K562 (cell line): ENCODE measurements around the gene TSPAN16. TPM values are rescaled to one million over a fixed set of nuclear protein-coding genes. Genes with fewer than 3 reads are reported as not detected.
A peak's percentile ranks its signal among the peaks of the same experiment; 100 is the strongest.

ENCODE experiments used
- BCLAF1 ChIP-seq, 2 experiments: fragments of 450-650 bp in 1 of 2; IDR thresholded peaks; 2 replicates each; pipeline ENCODE4 v1.6.1; 2011 to 2017; ENCODE audit warnings: low read depth in 2 of 2, antibody characterized with exemption in 1 of 2, borderline replicate concordance in 1 of 2, low read length in 1 of 2, mild to moderate bottlenecking in 1 of 2, mixed read lengths in 1 of 2; ENCODE audit not compliant: control insufficient read depth in 1 of 2
- BHLHE40 ChIP-seq: IDR thresholded peaks from 2 replicates; pipeline ENCODE4 v1.6.1; 2011; ENCODE audit warnings: low read length, improper control_type of control experiment
- BRD9 ChIP-seq: fragments of 450-650 bp; IDR thresholded peaks from 2 replicates; pipeline ENCODE4 v1.6.1; 2018; ENCODE audit warnings: low read depth; ENCODE audit not compliant: partially characterized antibody
- CBFA2T3 ChIP-seq: fragments of 450-650 bp; IDR thresholded peaks from 2 replicates; pipeline ENCODE4 v1.6.1; 2017
- CCNT2 ChIP-seq: IDR thresholded peaks from 2 replicates; pipeline ENCODE4 v1.6.1; 2011; ENCODE audit warnings: borderline replicate concordance, low read depth, mild to moderate bottlenecking, moderate library complexity, mixed read lengths, low read length; ENCODE audit not compliant: insufficient read length; ENCODE audit errors: extremely low read depth
- CXXC5 ChIP-seq: fragments of 250-450 bp; sonication (Bioruptor Pico); IDR thresholded peaks from 2 replicates; pipeline ENCODE4 v1.8.0; 2022; ENCODE audit warnings: inconsistent platforms, mild to moderate bottlenecking, moderate library complexity
- ELK1 ChIP-seq: sonication (generic); formaldehyde crosslinking; IDR thresholded peaks from 2 replicates; pipeline ENCODE4 v1.8.1; 2022; ENCODE audit warnings: missing genetic modification reagents
- HDAC1 ChIP-seq, 2 experiments: fragments of 450-650 bp; IDR thresholded peaks; 2 replicates each; pipeline ENCODE4 v1.6.1; 2016 to 2017; ENCODE audit warnings: inconsistent platforms in 1 of 2, mild to moderate bottlenecking in 1 of 2, moderate library complexity in 1 of 2
- HINFP ChIP-seq: fragments of 450-650 bp; conservative IDR thresholded peaks from 2 replicates; pipeline ENCODE4 v1.6.1; 2016; ENCODE audit warnings: missing genetic modification characterization, low read depth, mild to moderate bottlenecking, control low read depth, missing compliant biosample characterization
- HNRNPUL1 ChIP-seq: fragments of 200-400 bp; formaldehyde crosslinking; IDR thresholded peaks from 2 replicates; pipeline ENCODE4 v1.6.1; 2017; ENCODE audit warnings: low read length
- KLF10 ChIP-seq: fragments of 250-450 bp; sonication (Bioruptor Pico); IDR thresholded peaks from 2 replicates; pipeline ENCODE4 v1.6.1; 2021; ENCODE audit warnings: matching md5 sums
- LARP7 ChIP-seq: fragments of 450-650 bp; IDR thresholded peaks from 2 replicates; pipeline ENCODE4 v1.6.1; 2016
- MAX ChIP-seq: sonication (generic); formaldehyde crosslinking; IDR thresholded peaks from 2 replicates; pipeline ENCODE4 v1.9.0; 2022; ENCODE audit warnings: mild to moderate bottlenecking, missing genetic modification reagents
- MTA1 ChIP-seq: fragments of 450-650 bp; IDR thresholded peaks from 2 replicates; pipeline ENCODE4 v1.6.1; 2017; ENCODE audit warnings: borderline replicate concordance
- SMC3 ChIP-seq: conservative IDR thresholded peaks from 2 replicates; pipeline ENCODE4 v1.6.1; 2011; ENCODE audit warnings: low read depth, low read length, improper control_type of control experiment; ENCODE audit not compliant: insufficient read depth
- ZBTB7A ChIP-seq: IDR thresholded peaks from 2 replicates; pipeline ENCODE4 v1.6.1; 2011; ENCODE audit warnings: low read depth, mild to moderate bottlenecking, low read length, moderate library complexity, borderline replicate concordance; ENCODE audit not compliant: control insufficient read depth
- ZNF134 ChIP-seq: fragments of 250-450 bp; sonication (Bioruptor Pico); conservative IDR thresholded peaks from 2 replicates; pipeline ENCODE4 v1.4.0; 2020
- ZNF444 ChIP-seq: fragments of 250-450 bp; sonication (Bioruptor Pico); IDR thresholded peaks from 2 replicates; pipeline ENCODE4 v1.4.0; 2020; ENCODE audit warnings: mild to moderate bottlenecking, moderate library complexity
- ZNF695 ChIP-seq: fragments of 450-650 bp; formaldehyde crosslinking; IDR thresholded peaks from 2 replicates; pipeline ENCODE4 v1.4.0; 2020; ENCODE audit warnings: mild to moderate bottlenecking, moderate library complexity
- polyA plus RNA-seq, 8 experiments: library from polyadenylated mRNA; depleted of rRNA in 4 of 8; stranded (reverse) in 5 of 8; unstranded in 3 of 8; fragments of >200 nt; fragmentation: Nextera tagmentation in 2 of 8; fragmentation: Illumina TruSeq in 1 of 8; extraction: Ambion mirVana in 2 of 8; extraction: Trizol in 1 of 8; gene quantifications; 2 replicates each; pipeline versions ENCODE4 v1.2.1 to v1.2.3, GENCODE V29; 2011 to 2014; ENCODE audit warnings: inconsistent platforms in 1 of 8, missing spikeins in 1 of 8
- total RNA-seq, 7 experiments: library from RNA; depleted of rRNA in 6 of 7; stranded (reverse); fragments of >200 nt in 6 of 7; fragmentation: Illumina TruSeq in 2 of 7; extraction: Trizol in 2 of 7; gene quantifications; 2 replicates each; pipeline versions ENCODE4 v1.2.1 to v1.2.3, GENCODE V29; 2011 to 2021; ENCODE audit warnings: low replicate concordance in 1 of 7
- TF ChIP-seq, protein P1 (sequence below), 2 experiments: fragments of 250-450 bp in 1 of 2; fragments of 450-650 bp in 1 of 2; sonication (Bioruptor Pico) in 1 of 2; IDR thresholded peaks; 2 replicates each; pipeline versions ENCODE4 v1.6.1 to v1.8.0; 2016 to 2021; ENCODE audit warnings: mild to moderate bottlenecking in 2 of 2, moderate library complexity in 2 of 2, missing compliant biosample characterization in 1 of 2, missing genetic modification characterization in 1 of 2

TSPAN16 gene
- total and polyA plus RNA-seq, 9 of the 15 experiments (the other 6 are each of a cell fraction or from before 2014, with no cell fraction given), result not detected

- TF ChIP-seq MAX (CRISPR knock-in tag) (0 out of 2 replicates have a peak, but pooled peaks have one; percentile 11), BRD9 (no peak), ZNF134 (no peak), MTA1 (peak; percentile 30; the same call in 1 of the 2 replicates), CCNT2 (peak; percentile 20), ZNF444 (CRISPR knock-in tag) (no peak), HNRNPUL1 (no peak), HINFP (tag) (peak; percentile 66; the same call in 1 of the 2 replicates), CXXC5 (CRISPR knock-in tag) (peak; percentile 59), ELK1 (CRISPR knock-in tag) (no peak), BCLAF1 (IDR thresholded peaks at IDR 0.05; ENCODE audit: borderline replicate concordance in 1 of 2, control insufficient read depth in 1 of 2, low read depth in 2 of 2, low read length in 1 of 2) (0 out of 4 replicates have a peak, but pooled peaks of 1 of the 2 experiments have one; percentile 53), BHLHE40 (peak; percentile 35; the same call in 1 of the 2 replicates), ZNF695 (CRISPR knock-in tag) (no peak), CBFA2T3 (no peak), LARP7 (peak; percentile 88; the same call in 1 of the 2 replicates), ZBTB7A (peak; percentile 91), SMC3 (peak; percentile 97), HDAC1 (IDR thresholded peaks at IDR 0.05) (peak in 1 of 2 experiments; percentile 44; a peak in 1 of 4 replicates), KLF10 (CRISPR knock-in tag) (no peak)
- TF ChIP-seq, protein P1, sequence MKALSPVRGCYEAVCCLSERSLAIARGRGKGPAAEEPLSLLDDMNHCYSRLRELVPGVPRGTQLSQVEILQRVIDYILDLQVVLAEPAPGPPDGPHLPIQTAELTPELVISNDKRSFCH (CRISPR knock-in tag; IDR thresholded peaks at IDR 0.05), result no peak
- TF ChIP-seq, protein P1 (tag; IDR thresholded peaks at IDR 0.05), result no peak
Measured at GRCh38 chr19:11293433-11294389, 2.2 kb upstream of the TSPAN16 start (continued).
